Panc1 (cell line): ENCODE data around the gene TEX11. TPM values are rescaled to one million over a fixed set of nuclear protein-coding genes. Genes with fewer than 3 reads are reported as not detected.

Experiments used
- ATAC-seq: fragments of 200-7000 bp; cut with Tn5 transposase; 2 replicates; pipeline ENCODE4 v1.9.1; 2020; ENCODE audit warnings: mild to moderate bottlenecking, moderate library complexity
- BruUV-seq: library from RNA; stranded (reverse); fragments of 400-500 nt; replicated peaks from 2 replicates; lab custom pipeline; 2021; lab: Mats Ljungman, UMichigan
- CTCF ChIA-PET: fragments of 300-600 bp; sonication (Branson Sonifier 250); formaldehyde crosslinking; loops from one replicate; lab custom pipeline; 2022; ENCODE audit warnings: antibody characterized with exemption; lab: Charles Lee
- POLR2A ChIA-PET: fragments of 300-600 bp; sonication (Branson Sonifier 250); formaldehyde crosslinking; loops from one replicate; lab custom pipeline; 2022; ENCODE audit warnings: antibody characterized with exemption; lab: Charles Lee
- DNase-seq: peaks from one replicate; pipeline ENCODE4 v3.0.0-alpha.2; 2010; ENCODE audit warnings: low read depth, low spot score
- H3K27ac ChIP-seq: 2 replicates; pipeline ENCODE4 v1.5.1; 2011; ENCODE audit warnings: mild to moderate bottlenecking, low read length, inconsistent platforms
- H3K27me3 ChIP-seq: fragments of 200-500 bp; sonication (Bioruptor generic); 2 replicates; pipeline ENCODE4 v1.6.0; 2014; ENCODE audit warnings: low read length, inconsistent platforms; ENCODE audit not compliant: control insufficient read depth, insufficient read depth
- H3K36me3 ChIP-seq: fragments of 200-500 bp; sonication (Bioruptor generic); 2 replicates; pipeline ENCODE4 v1.5.1; 2014; ENCODE audit warnings: inconsistent platforms, mild to moderate bottlenecking, low read length, moderate library complexity; ENCODE audit not compliant: control insufficient read depth, insufficient read depth
- H3K4me1 ChIP-seq: 2 replicates; pipeline ENCODE4 v1.5.1; 2011; ENCODE audit warnings: inconsistent platforms, mild to moderate bottlenecking, low read length, moderate library complexity; ENCODE audit not compliant: control insufficient read depth, insufficient read depth
- H3K4me3 ChIP-seq, 2 experiments: 2 replicates each; pipeline ENCODE4 v1.5.1; 2011 to 2012; ENCODE audit warnings: low read depth in 2 of 2, low read length in 2 of 2, mild to moderate bottlenecking in 2 of 2, inconsistent platforms in 1 of 2, moderate library complexity in 1 of 2
- H3K9me3 ChIP-seq: fragments of 200-500 bp; sonication (Bioruptor generic); 2 replicates; pipeline ENCODE4 v1.5.1; 2014; ENCODE audit warnings: low read depth, mild to moderate bottlenecking, inconsistent platforms, low read length, moderate library complexity; ENCODE audit not compliant: control insufficient read depth, insufficient read depth
- CTCF ChIP-seq: fragments of 450-650 bp; IDR thresholded peaks from 2 replicates; pipeline ENCODE4 v1.5.1; 2017; ENCODE audit warnings: mild to moderate bottlenecking
- POLR2AphosphoS5 ChIP-seq: IDR thresholded peaks from 2 replicates; pipeline ENCODE4 v1.6.1; 2012; ENCODE audit warnings: mild to moderate bottlenecking, low read depth, low read length, moderate library complexity
- REST ChIP-seq, 2 experiments: IDR thresholded peaks; 2 replicates each; pipeline ENCODE4 v1.6.1; 2011 to 2012; ENCODE audit warnings: low read depth in 2 of 2, control low read depth in 1 of 2, low read length in 1 of 2, mild to moderate bottlenecking in 1 of 2, moderate library complexity in 1 of 2; ENCODE audit not compliant: insufficient read depth in 1 of 2
- SIN3A ChIP-seq: IDR thresholded peaks from 2 replicates; pipeline ENCODE4 v1.6.1; 2012; ENCODE audit warnings: low read depth, mild to moderate bottlenecking, low read length, moderate library complexity, borderline replicate concordance; ENCODE audit not compliant: insufficient read depth
- TCF7L2 ChIP-seq: IDR thresholded peaks from 2 replicates; pipeline ENCODE4 v1.6.1; 2011; ENCODE audit warnings: mild to moderate bottlenecking, low read depth, low read length, inconsistent platforms
- in situ Hi-C: cut with HindIII; loops from 2 replicates; pipeline ENCODE4 v1.10.0; 2016; ENCODE audit warnings: low sequenced_read_pairs, low pct_unique_long_range_greater_than_20kb
- intact Hi-C: fragments of 100-400 bp; cut with micrococcal nuclease; formaldehyde crosslinking; loops from one replicate; pipeline ENCODE4 v1.10.0; 2022; ENCODE audit not compliant: unreplicated experiment
- total RNA-seq: library from RNA; stranded (reverse); gene quantifications from one replicate; pipeline ENCODE4 v1.2.1, GENCODE V29; 2021; ENCODE audit not compliant: unreplicated experiment

TEX11 gene
- total RNA-seq, 1 experiment from 2014 or later = not detected

GRCh38 chrX:70554081-70554480, 354.4 kb downstream of the TEX11 start:
- H3K9me3 ChIP-seq = no peaks in the 10 kb centered on the region
- no peak overlapping the region for H3K27ac ChIP-seq
- no peak for ATAC-seq
- H3K27me3 ChIP-seq = no peaks in the 10 kb centered on the region; the same call in 1 of the 2 replicates
- in situ Hi-C loops = no loop called here
- CTCF ChIA-PET = interaction anchor here (1.8 kb wide), 1 partner anchor 102 kb away, joined by 6 read pairs; no protein-coding TSS in a partner anchor
- no peak overlapping the region for H3K4me3 ChIP-seq
- TF ChIP-seq SIN3A (no peak), TCF7L2 (no peak), CTCF (peak; percentile 16; the same call in 1 of the 2 replicates)
- intact Hi-C loops = loop anchor here (10.0 kb wide), 1 partner anchor 99 kb away; no protein-coding TSS in a partner anchor
- H3K4me1 ChIP-seq = no peaks in the 10 kb centered on the region
- no peak for DNase-seq
- POLR2A ChIA-PET = no interaction called here
- no peaks in the 10 kb centered on the region for H3K36me3 ChIP-seq
- BruUV-seq = no TSS peak

GRCh38 chrX:70553516-70553915, 355.0 kb downstream of the TEX11 start:
- no peaks in the 10 kb centered on the region; the same call in 1 of the 2 replicates for H3K27me3 ChIP-seq
- no peaks in the 10 kb centered on the region for H3K36me3 ChIP-seq
- ChIA-PET POLR2A (no interaction called here), CTCF (interaction anchor here (1.8 kb wide), 1 partner anchor 102 kb away, joined by 6 read pairs; no protein-coding TSS in a partner anchor)
- H3K4me3 ChIP-seq = no peak overlapping the region
- H3K9me3 ChIP-seq = no peaks in the 10 kb centered on the region
- no peaks in the 10 kb centered on the region for H3K4me1 ChIP-seq
- TF ChIP-seq TCF7L2 (no peak), CTCF (no peak), SIN3A (no peak), POLR2AphosphoS5 (no peak), REST (IDR thresholded peaks at IDR 0.05; ENCODE audit: insufficient read depth in 1 of 2, low read depth in 2 of 2, low read length in 1 of 2) (no peak)
- no peak overlapping the region for H3K27ac ChIP-seq
- in situ Hi-C loops = no loop called here
- intact Hi-C loops = loop anchor here (10.0 kb wide), 1 partner anchor 99 kb away; no protein-coding TSS in a partner anchor
- DNase-seq = no peak
- ATAC-seq = no peak
- BruUV-seq = no TSS peak
